Astrocyte (in vitro differentiated cells and primary cell): ENCODE data around the gene CDRT15L2.
"Not testable (repeated sequence)": the region's sequence is repeated elsewhere in the genome, so short reads cannot be mapped to it uniquely, and the experiment has no call there.

Experiments
- EZH2 ChIP-seq: IDR thresholded peaks from 2 replicates; pipeline ENCODE4 v1.6.1; 2012; ENCODE audit warnings: mild to moderate bottlenecking, low read length, inconsistent platforms; ENCODE audit not compliant: insufficient read depth
- TF ChIP-seq, protein P1 (sequence below): IDR thresholded peaks from 2 replicates; pipeline ENCODE4 v1.5.1; 2011; ENCODE audit warnings: low read depth, mild to moderate bottlenecking, inconsistent platforms, low read length, moderate library complexity; ENCODE audit not compliant: insufficient read depth

DNA sequence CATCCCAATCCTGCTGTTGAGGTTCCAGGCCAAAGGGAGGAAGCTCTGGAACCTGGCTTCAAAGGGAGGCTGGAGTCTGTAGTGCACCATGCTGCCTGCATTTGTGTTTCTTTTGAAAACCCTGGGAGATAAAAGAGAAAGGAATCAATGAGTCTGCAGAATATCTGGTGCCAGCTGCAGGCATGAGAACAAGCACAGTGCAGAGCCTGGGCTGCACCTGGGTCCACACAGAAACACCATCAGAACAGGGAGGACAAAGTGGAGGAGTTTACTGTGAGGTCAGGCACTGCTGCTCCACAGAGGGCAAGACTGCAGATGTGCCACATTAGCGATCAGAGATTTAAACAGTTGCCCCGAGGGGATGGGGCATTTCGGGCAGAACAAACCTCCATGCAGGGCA, 30.0 kb downstream of the CDRT15L2 start:
- not testable (repeated sequence) for TF ChIP-seq EZH2
- TF ChIP-seq, protein P1, sequence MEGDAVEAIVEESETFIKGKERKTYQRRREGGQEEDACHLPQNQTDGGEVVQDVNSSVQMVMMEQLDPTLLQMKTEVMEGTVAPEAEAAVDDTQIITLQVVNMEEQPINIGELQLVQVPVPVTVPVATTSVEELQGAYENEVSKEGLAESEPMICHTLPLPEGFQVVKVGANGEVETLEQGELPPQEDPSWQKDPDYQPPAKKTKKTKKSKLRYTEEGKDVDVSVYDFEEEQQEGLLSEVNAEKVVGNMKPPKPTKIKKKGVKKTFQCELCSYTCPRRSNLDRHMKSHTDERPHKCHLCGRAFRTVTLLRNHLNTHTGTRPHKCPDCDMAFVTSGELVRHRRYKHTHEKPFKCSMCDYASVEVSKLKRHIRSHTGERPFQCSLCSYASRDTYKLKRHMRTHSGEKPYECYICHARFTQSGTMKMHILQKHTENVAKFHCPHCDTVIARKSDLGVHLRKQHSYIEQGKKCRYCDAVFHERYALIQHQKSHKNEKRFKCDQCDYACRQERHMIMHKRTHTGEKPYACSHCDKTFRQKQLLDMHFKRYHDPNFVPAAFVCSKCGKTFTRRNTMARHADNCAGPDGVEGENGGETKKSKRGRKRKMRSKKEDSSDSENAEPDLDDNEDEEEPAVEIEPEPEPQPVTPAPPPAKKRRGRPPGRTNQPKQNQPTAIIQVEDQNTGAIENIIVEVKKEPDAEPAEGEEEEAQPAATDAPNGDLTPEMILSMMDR, result not testable (repeated sequence)
